ENCODE results near the gene PECR. TPM values are rescaled to one million over a fixed set of nuclear protein-coding genes. Genes with fewer than 3 reads are reported as not detected.

PECR gene
- total and polyA plus RNA-seq, 9 of the 15 experiments (the other 6 are each of a cell fraction or from before 2014, with no cell fraction given), result 1.1 to 10.3 (median 8.2) TPM

DNA sequence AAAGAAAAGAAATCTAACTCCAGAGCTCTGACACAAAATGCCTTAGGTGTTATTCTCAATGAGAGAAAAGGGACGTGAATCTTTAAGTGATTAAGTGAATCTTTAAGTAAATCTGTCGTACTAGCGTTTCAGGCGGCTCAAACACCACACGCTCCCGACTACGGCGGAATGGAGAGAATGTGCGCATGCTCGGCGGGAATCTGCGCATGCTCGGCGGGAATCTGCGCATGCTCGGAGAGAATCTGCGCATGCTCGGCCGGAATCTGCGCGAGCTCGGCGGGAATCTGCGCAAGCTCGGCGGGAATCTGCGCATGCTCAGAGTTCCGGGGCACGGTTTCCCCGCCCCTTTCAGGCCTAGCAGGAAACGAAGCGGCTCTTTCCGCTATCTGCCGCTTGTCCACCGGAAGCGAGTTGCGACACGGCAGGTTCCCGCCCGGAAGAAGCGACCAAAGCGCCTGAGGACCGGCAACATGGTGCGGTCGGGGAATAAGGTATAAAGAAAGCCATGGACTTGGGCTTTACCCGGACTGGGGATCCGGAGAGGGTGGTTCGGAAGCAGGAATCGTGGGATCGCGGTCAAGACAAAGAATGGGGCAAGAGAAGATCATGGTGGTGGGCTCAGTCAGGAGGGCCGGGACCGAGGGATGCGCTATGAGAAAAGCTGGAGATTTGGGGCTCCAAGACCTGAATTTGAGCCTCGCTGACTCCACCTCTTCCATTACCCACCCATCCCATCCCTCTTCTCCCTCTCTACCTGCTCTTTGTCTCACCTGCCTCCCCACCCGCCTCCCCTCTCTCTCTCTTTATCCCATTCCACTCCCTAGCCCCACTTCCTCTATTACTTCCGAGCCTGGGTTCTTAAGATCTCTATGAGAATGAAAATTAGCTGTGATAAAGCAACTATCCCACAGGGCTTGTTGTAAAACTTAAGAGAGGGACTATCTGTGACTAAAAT lies 27.6 kb upstream of the PECR start, which contains the start of gene XRCC5 (continued):
- TF ChIP-seq, protein P1, sequence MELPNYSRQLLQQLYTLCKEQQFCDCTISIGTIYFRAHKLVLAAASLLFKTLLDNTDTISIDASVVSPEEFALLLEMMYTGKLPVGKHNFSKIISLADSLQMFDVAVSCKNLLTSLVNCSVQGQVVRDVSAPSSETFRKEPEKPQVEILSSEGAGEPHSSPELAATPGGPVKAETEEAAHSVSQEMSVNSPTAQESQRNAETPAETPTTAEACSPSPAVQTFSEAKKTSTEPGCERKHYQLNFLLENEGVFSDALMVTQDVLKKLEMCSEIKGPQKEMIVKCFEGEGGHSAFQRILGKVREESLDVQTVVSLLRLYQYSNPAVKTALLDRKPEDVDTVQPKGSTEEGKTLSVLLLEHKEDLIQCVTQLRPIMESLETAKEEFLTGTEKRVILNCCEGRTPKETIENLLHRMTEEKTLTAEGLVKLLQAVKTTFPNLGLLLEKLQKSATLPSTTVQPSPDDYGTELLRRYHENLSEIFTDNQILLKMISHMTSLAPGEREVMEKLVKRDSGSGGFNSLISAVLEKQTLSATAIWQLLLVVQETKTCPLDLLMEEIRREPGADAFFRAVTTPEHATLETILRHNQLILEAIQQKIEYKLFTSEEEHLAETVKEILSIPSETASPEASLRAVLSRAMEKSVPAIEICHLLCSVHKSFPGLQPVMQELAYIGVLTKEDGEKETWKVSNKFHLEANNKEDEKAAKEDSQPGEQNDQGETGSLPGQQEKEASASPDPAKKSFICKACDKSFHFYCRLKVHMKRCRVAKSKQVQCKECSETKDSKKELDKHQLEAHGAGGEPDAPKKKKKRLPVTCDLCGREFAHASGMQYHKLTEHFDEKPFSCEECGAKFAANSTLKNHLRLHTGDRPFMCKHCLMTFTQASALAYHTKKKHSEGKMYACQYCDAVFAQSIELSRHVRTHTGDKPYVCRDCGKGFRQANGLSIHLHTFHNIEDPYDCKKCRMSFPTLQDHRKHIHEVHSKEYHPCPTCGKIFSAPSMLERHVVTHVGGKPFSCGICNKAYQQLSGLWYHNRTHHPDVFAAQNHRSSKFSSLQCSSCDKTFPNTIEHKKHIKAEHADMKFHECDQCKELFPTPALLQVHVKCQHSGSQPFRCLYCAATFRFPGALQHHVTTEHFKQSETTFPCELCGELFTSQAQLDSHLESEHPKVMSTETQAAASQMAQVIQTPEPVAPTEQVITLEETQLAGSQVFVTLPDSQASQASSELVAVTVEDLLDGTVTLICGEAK (IDR thresholded peaks at IDR 0.05), result peak; percentile 92
- TF ChIP-seq, protein P1 (CRISPR knock-in tag; IDR thresholded peaks at IDR 0.05), result no peak
- TF ChIP-seq NFXL1 (CRISPR knock-in tag; IDR thresholded peaks at IDR 0.05) (no peak), CXXC5 (CRISPR knock-in tag; IDR thresholded peaks at IDR 0.05) (peak; percentile 67), ZNF586 (CRISPR knock-in tag; conservative IDR thresholded peaks at IDR 0.05) (no peak), ATF7 (IDR thresholded peaks at IDR 0.05) (peak; percentile 67; the same call in 1 of the 2 replicates), NEUROD1 (IDR thresholded peaks at IDR 0.05; ENCODE audit: borderline replicate concordance, low read depth, low read length, partially characterized antibody) (no peak), DNMT1 (IDR thresholded peaks at IDR 0.05) (no peak)
- TF ChIP-seq, protein P2, sequence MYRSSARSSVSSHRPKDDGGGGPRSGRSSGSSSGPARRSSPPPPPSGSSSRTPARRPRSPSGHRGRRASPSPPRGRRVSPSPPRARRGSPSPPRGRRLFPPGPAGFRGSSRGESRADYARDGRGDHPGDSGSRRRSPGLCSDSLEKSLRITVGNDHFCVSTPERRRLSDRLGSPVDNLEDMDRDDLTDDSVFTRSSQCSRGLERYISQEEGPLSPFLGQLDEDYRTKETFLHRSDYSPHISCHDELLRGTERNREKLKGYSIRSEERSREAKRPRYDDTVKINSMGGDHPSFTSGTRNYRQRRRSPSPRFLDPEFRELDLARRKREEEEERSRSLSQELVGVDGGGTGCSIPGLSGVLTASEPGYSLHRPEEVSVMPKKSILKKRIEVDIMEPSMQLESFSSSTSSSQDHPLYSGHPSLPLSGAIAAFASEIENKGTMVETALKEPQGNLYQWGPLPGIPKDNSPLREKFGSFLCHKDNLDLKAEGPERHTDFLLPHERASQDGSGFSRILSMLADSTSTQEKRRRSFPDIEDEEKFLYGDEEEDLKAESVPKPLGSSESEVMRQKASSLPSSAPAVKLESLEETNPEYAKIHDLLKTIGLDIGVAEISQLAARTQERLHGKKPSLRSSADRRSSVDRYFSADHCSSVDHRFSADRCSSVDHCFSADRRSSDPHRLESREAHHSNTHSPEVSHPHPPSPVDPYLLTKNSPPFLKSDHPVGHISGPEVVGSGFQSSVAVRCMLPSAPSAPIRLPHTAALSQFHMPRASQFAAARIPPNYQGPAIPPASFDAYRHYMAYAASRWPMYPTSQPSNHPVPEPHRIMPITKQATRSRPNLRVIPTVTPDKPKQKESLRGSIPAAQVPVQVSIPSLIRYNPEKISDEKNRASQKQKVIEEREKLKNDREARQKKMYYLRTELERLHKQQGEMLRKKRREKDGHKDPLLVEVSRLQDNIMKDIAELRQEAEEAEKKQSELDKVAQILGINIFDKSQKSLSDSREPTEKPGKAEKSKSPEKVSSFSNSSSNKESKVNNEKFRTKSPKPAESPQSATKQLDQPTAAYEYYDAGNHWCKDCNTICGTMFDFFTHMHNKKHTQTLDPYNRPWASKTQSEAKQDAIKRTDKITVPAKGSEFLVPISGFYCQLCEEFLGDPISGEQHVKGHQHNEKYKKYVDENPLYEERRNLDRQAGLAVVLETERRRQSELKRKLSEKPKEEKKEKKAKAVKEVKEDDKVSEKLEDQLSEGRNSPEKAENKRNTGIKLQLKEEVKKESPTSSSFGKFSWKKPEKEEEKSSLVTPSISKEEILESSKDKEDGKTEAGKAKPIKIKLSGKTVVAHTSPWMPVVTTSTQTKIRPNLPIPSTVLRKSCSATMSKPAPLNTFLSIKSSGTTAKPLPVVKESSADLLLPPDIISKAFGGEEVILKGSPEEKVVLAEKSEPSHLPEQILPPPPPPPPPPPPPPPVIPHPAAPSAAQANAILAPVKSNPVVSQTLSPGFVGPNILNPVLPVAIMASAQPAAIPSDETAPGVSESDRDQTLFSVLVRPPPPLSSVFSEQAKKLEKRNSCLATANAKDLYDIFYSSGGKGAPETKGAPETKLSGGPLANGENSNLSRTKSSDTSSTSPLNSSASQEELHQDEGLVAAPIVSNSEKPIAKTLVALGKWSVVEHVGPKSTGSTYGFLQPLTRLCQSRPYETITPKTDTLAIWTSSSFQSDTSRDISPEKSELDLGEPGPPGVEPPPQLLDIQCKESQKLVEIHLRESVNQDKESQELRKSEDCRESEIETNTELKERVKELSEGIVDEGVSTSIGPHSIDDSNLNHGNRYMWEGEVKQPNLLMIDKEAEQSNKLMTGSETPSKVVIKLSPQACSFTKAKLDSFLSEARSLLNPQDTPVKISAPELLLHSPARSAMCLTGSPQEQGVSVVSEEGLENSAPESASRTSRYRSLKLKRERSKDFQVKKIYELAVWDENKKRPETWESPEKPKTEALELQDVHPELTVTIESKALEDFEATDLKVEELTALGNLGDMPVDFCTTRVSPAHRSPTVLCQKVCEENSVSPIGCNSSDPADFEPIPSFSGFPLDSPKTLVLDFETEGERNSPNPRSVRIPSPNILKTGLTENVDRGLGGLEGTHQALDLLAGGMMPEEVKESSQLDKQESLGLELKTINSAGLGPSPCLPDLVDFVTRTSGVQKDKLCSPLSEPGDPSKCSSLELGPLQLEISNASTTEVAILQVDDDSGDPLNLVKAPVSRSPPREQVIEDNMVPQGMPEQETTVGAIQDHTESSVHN (IDR thresholded peaks at IDR 0.05; ENCODE audit: borderline replicate concordance in 1 of 2, low read depth in 1 of 2), result no peak
